ENCODE data around the gene EEF1AKMT3. TPM values are rescaled to one million over a fixed set of nuclear protein-coding genes. Genes with fewer than 3 reads are reported as not detected.

EEF1AKMT3 gene
- total RNA-seq, 4 donors from 2014 or later, result 10.3 to 14.6 (median 11.4) TPM

DNA sequence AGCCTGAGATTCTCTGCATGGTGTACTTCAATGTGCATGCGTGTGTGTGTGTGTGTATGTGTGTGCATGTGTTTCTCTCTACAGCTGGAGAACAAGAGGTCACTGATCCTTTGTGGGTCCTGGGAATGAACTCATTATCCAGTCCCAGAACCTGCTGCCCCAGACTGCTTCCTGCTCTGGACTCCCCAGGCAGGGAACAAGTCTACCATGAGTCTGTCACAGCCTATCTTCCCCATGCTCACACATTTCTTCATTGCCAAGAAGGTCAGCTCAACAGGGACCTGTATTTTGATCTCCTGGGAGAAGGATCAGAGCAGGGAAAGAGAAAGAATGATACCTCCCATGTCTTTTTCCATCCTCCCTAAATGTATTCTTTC, 31.0 kb upstream of the EEF1AKMT3 start:
- TF ChIP-seq CTCF (IDR thresholded peaks at IDR 0.05; ENCODE audit: low read depth), result no peak

- TF ChIP-seq CTCF (IDR thresholded peaks at IDR 0.05; ENCODE audit: low read depth), result no peak
Observed at GRCh38 chr12:57741844-57742738, 30.3 kb upstream of the EEF1AKMT3 start.

GRCh38 chr12:57743769-57744168, 28.6 kb upstream of the EEF1AKMT3 start:
- TF ChIP-seq CTCF (IDR thresholded peaks at IDR 0.05; ENCODE audit: low read depth), result no peak

DNA sequence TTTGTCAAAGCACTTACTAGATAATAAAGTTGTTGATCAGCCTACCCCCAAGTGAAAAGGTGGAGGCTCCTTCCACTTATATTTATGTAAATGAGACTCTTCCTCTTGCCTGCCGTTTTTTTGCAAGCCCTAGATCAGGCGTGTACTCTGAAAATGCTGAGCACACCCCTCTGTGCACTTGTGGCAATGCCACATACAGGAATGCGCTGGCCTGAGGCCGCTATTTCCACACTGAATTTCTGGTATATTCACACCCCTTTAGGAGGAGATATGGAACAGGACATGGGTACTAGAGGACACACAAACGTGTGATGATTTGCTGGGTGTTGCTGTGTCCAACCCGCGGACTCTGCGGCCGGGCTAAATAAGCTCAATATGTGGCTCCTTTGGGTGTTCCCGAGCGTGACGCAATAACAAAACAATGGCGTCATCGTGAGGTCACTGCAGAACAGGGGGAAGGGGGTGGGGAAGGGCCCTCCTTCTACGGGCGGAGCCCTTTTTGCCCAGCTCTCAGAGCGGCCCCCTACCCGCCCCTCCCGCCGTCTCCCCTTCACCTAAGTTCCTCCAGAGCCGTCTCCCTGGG, 28.1 kb upstream of the EEF1AKMT3 start:
- no peak for TF ChIP-seq CTCF (IDR thresholded peaks at IDR 0.05; ENCODE audit: low read depth)

DNA sequence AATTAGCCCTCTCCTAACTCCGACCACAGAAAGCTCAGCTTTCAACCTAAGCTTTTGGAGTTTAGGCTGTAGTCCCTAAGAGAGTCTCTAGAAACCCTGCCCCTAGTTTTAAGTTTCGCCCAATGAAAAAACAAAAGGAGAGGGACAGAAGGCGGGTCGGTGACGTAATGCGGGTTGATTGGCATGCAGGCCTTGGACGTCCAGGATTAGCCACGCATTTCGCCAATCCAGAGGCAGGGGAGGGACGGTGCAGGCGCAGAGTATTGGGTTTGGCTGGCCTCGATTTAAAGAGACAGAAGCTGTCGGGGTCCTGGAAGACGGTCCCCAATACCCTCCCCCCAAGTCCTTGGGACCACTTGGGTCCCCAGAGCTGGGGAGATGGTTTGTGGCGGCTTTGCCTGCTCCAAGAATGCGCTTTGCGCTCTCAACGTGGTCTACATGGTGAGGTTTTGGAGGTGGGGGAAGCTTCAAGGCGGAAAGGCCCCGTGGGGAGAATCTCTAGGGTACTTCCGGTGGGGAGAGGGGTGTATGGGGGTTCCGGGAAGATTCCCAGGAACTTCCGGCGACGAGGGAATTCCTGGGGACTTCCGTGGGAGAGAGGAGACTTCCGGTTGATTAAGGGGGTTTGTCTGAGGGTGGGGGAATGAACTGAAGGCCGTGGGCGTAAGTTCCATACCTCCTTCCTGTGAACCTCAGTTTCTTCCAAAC, 27.5 kb upstream of the EEF1AKMT3 start, which contains the start of gene TSPAN31:
Gene TSPAN31 (plus strand): TSS at position 263 of the 708 bp plus-strand sequence. CDS start 116 bp downstream, at position 379.
- TF ChIP-seq CTCF (IDR thresholded peaks at IDR 0.05; ENCODE audit: low read depth), result no peak

- no peak for TF ChIP-seq CTCF (IDR thresholded peaks at IDR 0.05; ENCODE audit: low read depth)
Observed at GRCh38 chr12:57745485-57745881, 26.9 kb upstream of the EEF1AKMT3 start.

DNA sequence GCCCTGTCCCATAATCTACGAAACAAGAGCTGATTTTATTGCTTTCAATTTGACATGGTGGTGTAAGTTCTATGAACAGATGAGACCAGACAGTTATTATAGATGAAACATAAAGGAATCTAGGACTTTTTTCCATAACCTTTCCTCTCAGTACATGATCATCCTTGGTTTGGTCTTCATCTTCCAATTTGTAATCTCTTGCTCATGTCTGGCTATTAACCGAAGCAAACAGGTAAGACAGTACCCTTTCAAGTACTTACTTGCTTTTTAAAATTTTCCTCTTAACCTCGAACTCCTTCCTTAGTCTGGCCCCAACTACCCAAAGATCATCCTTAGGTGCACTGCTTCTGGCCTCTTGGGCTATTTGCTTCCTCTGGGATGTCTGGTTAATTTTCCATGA, 26.4 kb upstream of the EEF1AKMT3 start:
- TF ChIP-seq CTCF (IDR thresholded peaks at IDR 0.05; ENCODE audit: low read depth), result no peak
